IMR-90 (cell line): Measurements from ENCODE around the gene SPIN1. TPM values are rescaled to one million over a fixed set of nuclear protein-coding genes. Genes with fewer than 3 reads are reported as not detected.

Experiments
- ATAC-seq: fragments of 200-7000 bp; cut with Tn5 transposase; 2 replicates; pipeline ENCODE4 v1.9.1; 2020; ENCODE audit warnings: low read depth, mild to moderate bottlenecking, moderate library complexity
- BruUV-seq: library from RNA; stranded (reverse); fragments of 400-500 nt; replicated peaks from 2 replicates; lab custom pipeline; 2021; lab: Mats Ljungman, UMichigan
- CTCF ChIA-PET: fragments of 300-600 bp; formaldehyde crosslinking; extraction: SDS; loops from one replicate; lab custom pipeline; 2021; ENCODE audit warnings: antibody characterized with exemption; lab: Yijun Ruan, JAX
- POLR2A ChIA-PET: fragments of 300-600 bp; sonication (Branson Sonifier 250); formaldehyde crosslinking; loops from one replicate; lab custom pipeline; 2022; ENCODE audit warnings: antibody characterized with exemption; ENCODE audit not compliant: unreplicated experiment; lab: Charles Lee
- DNase-seq: peaks from one replicate; pipeline ENCODE4 v3.0.0; 2013
- H2AFZ ChIP-seq: replicated peaks from 2 replicates; pipeline ENCODE3; 2013; ENCODE audit warnings: low read length, mild to moderate bottlenecking; ENCODE audit not compliant: poor library complexity
- H2AK5ac ChIP-seq: 2 replicates; pipeline ENCODE4 v1.6.1; 2013; ENCODE audit warnings: low read depth, low read length, inconsistent platforms
- H2AK9ac ChIP-seq: replicated peaks from 2 replicates; pipeline ENCODE3; 2013; ENCODE audit warnings: mild to moderate bottlenecking, low read depth, low read length, moderate library complexity; ENCODE audit not compliant: poor library complexity
- H2BK120ac ChIP-seq: 2 replicates; pipeline ENCODE4 v1.6.1; 2013; ENCODE audit warnings: low read depth, low read length, inconsistent platforms
- H2BK15ac ChIP-seq: 3 replicates; pipeline ENCODE4 v1.6.1; 2013; ENCODE audit warnings: low read depth, low read length, inconsistent platforms
- H2BK20ac ChIP-seq: 2 replicates; pipeline ENCODE4 v1.6.1; 2013; ENCODE audit warnings: low read depth, mild to moderate bottlenecking, inconsistent platforms, low read length, moderate library complexity
- H2BK5ac ChIP-seq: 2 replicates; pipeline ENCODE4 v1.6.1; 2013; ENCODE audit warnings: mild to moderate bottlenecking, low read depth, low read length, inconsistent platforms; ENCODE audit not compliant: poor library complexity, severe bottlenecking
- H3K14ac ChIP-seq: replicated peaks from 2 replicates; pipeline ENCODE4 v1.6.1; 2013; ENCODE audit warnings: low read depth, low read length, inconsistent platforms
- H3K18ac ChIP-seq: 2 replicates; pipeline ENCODE4 v1.6.1; 2013; ENCODE audit warnings: low read depth, low read length, control low read depth
- H3K23ac ChIP-seq: 2 replicates; pipeline ENCODE4 v1.6.1; 2013; ENCODE audit warnings: low read depth, low read length, inconsistent platforms
- H3K27ac ChIP-seq: 2 replicates; pipeline ENCODE4 v1.5.1; 2013; ENCODE audit warnings: mild to moderate bottlenecking, control low read depth, low read length; ENCODE audit not compliant: insufficient read depth
- H3K27me3 ChIP-seq: 2 replicates; pipeline ENCODE4 v1.6.1; 2013; ENCODE audit warnings: low read length; ENCODE audit not compliant: control insufficient read depth, insufficient read depth
- H3K36me3 ChIP-seq: 2 replicates; pipeline ENCODE4 v1.6.1; 2013; ENCODE audit warnings: low read length, mixed read lengths; ENCODE audit not compliant: control insufficient read depth, insufficient read depth
- H3K4ac ChIP-seq: 2 replicates; pipeline ENCODE4 v1.6.1; 2013; ENCODE audit warnings: low read depth, low read length, inconsistent platforms
- H3K4me1 ChIP-seq: 2 replicates; pipeline ENCODE4 v1.6.1; 2013; ENCODE audit warnings: low read length, mixed read lengths; ENCODE audit not compliant: control insufficient read depth, insufficient read depth
- H3K4me2 ChIP-seq: 2 replicates; pipeline ENCODE4 v1.6.1; 2013; ENCODE audit warnings: low read depth, mild to moderate bottlenecking, control low read depth, low read length, moderate library complexity
- H3K4me3 ChIP-seq: 2 replicates; pipeline ENCODE4 v1.5.1; 2013; ENCODE audit warnings: low read depth, mild to moderate bottlenecking, control low read depth, low read length, moderate library complexity; ENCODE audit not compliant: insufficient read depth
- H3K56ac ChIP-seq: 2 replicates; pipeline ENCODE4 v1.6.1; 2013; ENCODE audit warnings: low read length, inconsistent platforms; ENCODE audit not compliant: insufficient read depth; ENCODE audit errors: extremely low read depth
- H3K79me1 ChIP-seq, 2 experiments: 2 replicates each; pipeline ENCODE4 v1.6.1; 2013; ENCODE audit warnings: low read length in 2 of 2, inconsistent platforms in 1 of 2, low read depth in 1 of 2
- H3K9ac ChIP-seq: 2 replicates; pipeline ENCODE4 v1.6.1; 2013; ENCODE audit warnings: low read depth, low read length, control low read depth
- H3K9me1 ChIP-seq: 2 replicates; pipeline ENCODE4 v1.6.1; 2013; ENCODE audit warnings: low read length, inconsistent platforms; ENCODE audit not compliant: insufficient read depth
- H3K9me3 ChIP-seq: 2 replicates; pipeline ENCODE4 v1.6.1; 2013; ENCODE audit warnings: low read length; ENCODE audit not compliant: control insufficient read depth, insufficient read depth
- H4K20me1 ChIP-seq: 2 replicates; pipeline ENCODE4 v1.6.1; 2013; ENCODE audit warnings: low read length, inconsistent platforms; ENCODE audit not compliant: insufficient read depth
- H4K5ac ChIP-seq: 2 replicates; pipeline ENCODE4 v1.6.1; 2013; ENCODE audit warnings: mild to moderate bottlenecking, low read depth, low read length, control low read depth
- H4K8ac ChIP-seq, 2 experiments: 2 replicates each; pipeline ENCODE4 v1.6.1; 2013; ENCODE audit warnings: low read depth in 2 of 2, low read length in 2 of 2, control low read depth in 1 of 2, inconsistent platforms in 1 of 2
- H4K91ac ChIP-seq: 2 replicates; pipeline ENCODE4 v1.6.1; 2013; ENCODE audit warnings: low read depth, low read length, inconsistent platforms; ENCODE audit not compliant: insufficient read depth
- BHLHE40 ChIP-seq: fragments of 150-350 bp; IDR thresholded peaks from 2 replicates; pipeline ENCODE4 v1.6.1; 2016; ENCODE audit warnings: mild to moderate bottlenecking, low read depth, low read length
- CEBPB ChIP-seq: IDR thresholded peaks from 2 replicates; pipeline ENCODE4 v1.6.1; 2012; ENCODE audit warnings: low read depth, low read length, improper control_type of control experiment
- CHD1 ChIP-seq: IDR thresholded peaks from 2 replicates; pipeline ENCODE4 v1.6.1; 2012; ENCODE audit warnings: low read depth, low read length, improper control_type of control experiment
- FOS ChIP-seq: fragments of 150-350 bp; IDR thresholded peaks from 2 replicates; pipeline ENCODE4 v1.6.1; 2016; ENCODE audit warnings: low read depth, low read length
- MAFK ChIP-seq: IDR thresholded peaks from 2 replicates; pipeline ENCODE4 v1.6.1; 2012; ENCODE audit warnings: low read depth, low read length, improper control_type of control experiment
- MAZ ChIP-seq: IDR thresholded peaks from 2 replicates; pipeline ENCODE4 v1.6.1; 2012; ENCODE audit warnings: low read depth, mild to moderate bottlenecking, low read length, improper control_type of control experiment, moderate library complexity, borderline replicate concordance
- MXI1 ChIP-seq: IDR thresholded peaks from 2 replicates; pipeline ENCODE4 v1.6.1; 2012; ENCODE audit warnings: low read depth, mild to moderate bottlenecking, low read length, moderate library complexity, borderline replicate concordance
- NFE2L2 ChIP-seq: fragments of 150-350 bp; IDR thresholded peaks from 2 replicates; pipeline ENCODE4 v1.6.1; 2016; ENCODE audit warnings: low read depth, mild to moderate bottlenecking, low read length
- POLR2A ChIP-seq: IDR thresholded peaks from 2 replicates; pipeline ENCODE4 v1.6.1; 2012; ENCODE audit warnings: mild to moderate bottlenecking, low read depth, low read length
- RAD21 ChIP-seq: IDR thresholded peaks from 2 replicates; pipeline ENCODE4 v1.6.1; 2012; ENCODE audit warnings: low read length, improper control_type of control experiment
- RCOR1 ChIP-seq: IDR thresholded peaks from 2 replicates; pipeline ENCODE4 v1.6.1; 2012; ENCODE audit warnings: mild to moderate bottlenecking, low read length, improper control_type of control experiment; ENCODE audit not compliant: insufficient replicate concordance
- RFX5 ChIP-seq: IDR thresholded peaks from 2 replicates; pipeline ENCODE4 v1.8.0; 2012; ENCODE audit warnings: low read depth, mild to moderate bottlenecking, low read length, moderate library complexity
- SMC3 ChIP-seq: fragments of 150-350 bp; IDR thresholded peaks from 2 replicates; pipeline ENCODE4 v1.6.1; 2016; ENCODE audit warnings: low read depth, mild to moderate bottlenecking, antibody characterized with exemption, low read length, moderate library complexity
- WGBS, 2 experiments: methylation state at CpG; one replicate each; pipeline versions ENCODE4 v1.1.5 to v1.1.7; 2013; ENCODE audit warnings: missing lambda C conversion rate in 2 of 2; ENCODE audit not compliant: insufficient read length in 1 of 2; ENCODE audit errors: extremely low coverage in 2 of 2; 5-methylcytosine and 5-hydroxymethylcytosine counted together
- dilution Hi-C: fragments of 300-500 bp; cut with HindIII; formaldehyde crosslinking; loops from one replicate; pipeline ENCODE4 v1.14.3; 2018; ENCODE audit warnings: low sequenced_read_pairs; ENCODE audit not compliant: unreplicated experiment
- in situ Hi-C: fragments of 300-500 bp; cut with MboI; formaldehyde crosslinking; loops from 3 replicates; pipeline ENCODE4 v1.14.3; 2019; ENCODE audit warnings: low sequenced_read_pairs, inconsistent platforms, mixed read lengths
- intact Hi-C: fragments of 100-400 bp; cut with micrococcal nuclease; formaldehyde crosslinking; loops from 2 replicates; pipeline ENCODE4 v1.10.0; 2022
- polyA plus RNA-seq, 3 experiments: library from polyadenylated mRNA; depleted of rRNA; stranded (reverse); fragments of >200 nt; gene quantifications; 2 replicates each; pipeline ENCODE4 v1.2.3, GENCODE V29; 2012; ENCODE audit warnings: low replicate concordance in 1 of 3
- total RNA-seq: library from RNA; depleted of rRNA; stranded (reverse); fragments of >200 nt; gene quantifications from 2 replicates; pipeline ENCODE4 v1.2.3, GENCODE V29; 2012
- TF ChIP-seq, protein P1 (sequence below): fragments of 150-350 bp; IDR thresholded peaks from 2 replicates; pipeline ENCODE4 v1.6.1; 2017; ENCODE audit warnings: mild to moderate bottlenecking, antibody characterized with exemption, low read length, low read depth
- TF ChIP-seq, protein P2 (sequence below): fragments of 150-350 bp; IDR thresholded peaks from 2 replicates; pipeline ENCODE4 v1.6.1; 2016; ENCODE audit warnings: low read depth, mild to moderate bottlenecking, low read length, moderate library complexity, borderline replicate concordance
- TF ChIP-seq, protein P3 (sequence below): conservative IDR thresholded peaks from 2 replicates; pipeline ENCODE4 v1.5.1; 2012; ENCODE audit warnings: mild to moderate bottlenecking, low read depth, low read length, improper control_type of control experiment

SPIN1 gene
- total and polyA plus RNA-seq, 2 of the 4 experiments (the other 2 are of a cell fraction) = 63.3 to 141 TPM

DNA sequence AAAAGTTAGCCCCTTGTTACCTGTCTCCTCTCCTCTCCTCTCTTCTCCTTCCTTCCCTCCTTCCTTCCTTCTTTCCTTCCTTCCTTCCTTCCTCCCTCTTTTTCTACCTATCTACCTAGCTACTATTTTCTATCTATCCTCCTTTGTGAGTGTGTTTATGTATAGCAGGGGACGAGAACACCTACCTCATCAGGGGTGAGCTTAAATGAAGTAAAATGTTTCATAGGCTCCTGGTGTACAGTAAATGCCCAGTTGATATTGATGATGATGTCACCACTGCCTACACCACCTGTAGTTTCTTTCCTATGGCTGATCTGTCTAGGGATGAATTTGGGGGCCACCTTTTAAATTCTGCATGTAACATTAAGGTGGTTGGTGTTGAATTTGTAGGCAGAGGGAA, 4.3 kb downstream of the SPIN1 start:
- peak overlapping the region; percentile 17; the same call in 1 of the 2 replicates for H3K27ac ChIP-seq
- peak overlapping the region; percentile 58 for H2BK120ac ChIP-seq
- peak overlapping the region; percentile 66 for H2BK5ac ChIP-seq
- H3K4me3 ChIP-seq = no peak overlapping the region
- peak overlapping the region; percentile 74 for H4K91ac ChIP-seq
- peak overlapping the region; percentile 49; the same call in 1 of the 2 replicates for H2AK5ac ChIP-seq
- dilution Hi-C loops (no loop called here), in situ Hi-C loops (loop anchor here (10.0 kb wide), 1 partner anchor 182 kb away; no protein-coding TSS in a partner anchor), intact Hi-C loops (no loop called here)
- H3K4ac ChIP-seq = peak overlapping the region; percentile 70
- H3K9me3 ChIP-seq = no peaks in the 10 kb centered on the region
- no peaks in the 10 kb centered on the region for H3K27me3 ChIP-seq
- no CpG with 5 or more reads among the region's 1 CpG for WGBS, 2 experiments
- ChIA-PET POLR2A (no interaction called here), CTCF (interaction anchor here (0.6 kb wide), 1 partner anchor 62 kb away, joined by 3 read pairs; no protein-coding TSS in a partner anchor)
- H3K79me1 ChIP-seq = peaks cover 10 to 44% of the 10 kb centered on the region in 2 experiments
- peak overlapping the region; percentile 49; the same call in 1 of the 2 replicates for H4K5ac ChIP-seq
- peak overlapping the region; percentile 5 to 41; a peak in 1 of 4 replicates for H4K8ac ChIP-seq
- peaks cover 21% of the 10 kb centered on the region; the same call in 1 of the 2 replicates for H4K20me1 ChIP-seq
- peak overlapping the region; percentile 71 for H2BK20ac ChIP-seq
- TF ChIP-seq RFX5 (no peak), MAFK (no peak), SMC3 (no peak), BHLHE40 (no peak), POLR2A (no peak), RCOR1 (no peak), CHD1 (no peak), NFE2L2 (no peak), CEBPB (no peak), RAD21 (no peak), FOS (no peak), MAZ (no peak), MXI1 (no peak)
- TF ChIP-seq, protein P1, sequence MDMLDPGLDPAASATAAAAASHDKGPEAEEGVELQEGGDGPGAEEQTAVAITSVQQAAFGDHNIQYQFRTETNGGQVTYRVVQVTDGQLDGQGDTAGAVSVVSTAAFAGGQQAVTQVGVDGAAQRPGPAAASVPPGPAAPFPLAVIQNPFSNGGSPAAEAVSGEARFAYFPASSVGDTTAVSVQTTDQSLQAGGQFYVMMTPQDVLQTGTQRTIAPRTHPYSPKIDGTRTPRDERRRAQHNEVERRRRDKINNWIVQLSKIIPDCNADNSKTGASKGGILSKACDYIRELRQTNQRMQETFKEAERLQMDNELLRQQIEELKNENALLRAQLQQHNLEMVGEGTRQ = no peak
- TF ChIP-seq, protein P2, sequence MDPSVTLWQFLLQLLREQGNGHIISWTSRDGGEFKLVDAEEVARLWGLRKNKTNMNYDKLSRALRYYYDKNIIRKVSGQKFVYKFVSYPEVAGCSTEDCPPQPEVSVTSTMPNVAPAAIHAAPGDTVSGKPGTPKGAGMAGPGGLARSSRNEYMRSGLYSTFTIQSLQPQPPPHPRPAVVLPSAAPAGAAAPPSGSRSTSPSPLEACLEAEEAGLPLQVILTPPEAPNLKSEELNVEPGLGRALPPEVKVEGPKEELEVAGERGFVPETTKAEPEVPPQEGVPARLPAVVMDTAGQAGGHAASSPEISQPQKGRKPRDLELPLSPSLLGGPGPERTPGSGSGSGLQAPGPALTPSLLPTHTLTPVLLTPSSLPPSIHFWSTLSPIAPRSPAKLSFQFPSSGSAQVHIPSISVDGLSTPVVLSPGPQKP = no peak
- TF ChIP-seq, protein P3, sequence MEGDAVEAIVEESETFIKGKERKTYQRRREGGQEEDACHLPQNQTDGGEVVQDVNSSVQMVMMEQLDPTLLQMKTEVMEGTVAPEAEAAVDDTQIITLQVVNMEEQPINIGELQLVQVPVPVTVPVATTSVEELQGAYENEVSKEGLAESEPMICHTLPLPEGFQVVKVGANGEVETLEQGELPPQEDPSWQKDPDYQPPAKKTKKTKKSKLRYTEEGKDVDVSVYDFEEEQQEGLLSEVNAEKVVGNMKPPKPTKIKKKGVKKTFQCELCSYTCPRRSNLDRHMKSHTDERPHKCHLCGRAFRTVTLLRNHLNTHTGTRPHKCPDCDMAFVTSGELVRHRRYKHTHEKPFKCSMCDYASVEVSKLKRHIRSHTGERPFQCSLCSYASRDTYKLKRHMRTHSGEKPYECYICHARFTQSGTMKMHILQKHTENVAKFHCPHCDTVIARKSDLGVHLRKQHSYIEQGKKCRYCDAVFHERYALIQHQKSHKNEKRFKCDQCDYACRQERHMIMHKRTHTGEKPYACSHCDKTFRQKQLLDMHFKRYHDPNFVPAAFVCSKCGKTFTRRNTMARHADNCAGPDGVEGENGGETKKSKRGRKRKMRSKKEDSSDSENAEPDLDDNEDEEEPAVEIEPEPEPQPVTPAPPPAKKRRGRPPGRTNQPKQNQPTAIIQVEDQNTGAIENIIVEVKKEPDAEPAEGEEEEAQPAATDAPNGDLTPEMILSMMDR = no peak
- no TSS peak for BruUV-seq
- 0 out of 2 replicates have a peak overlapping the region, but pooled peaks have one; percentile 14 for H3K9ac ChIP-seq
- no peak for ATAC-seq
- peak overlapping the region; percentile 33 for H3K4me2 ChIP-seq
- H3K23ac ChIP-seq = peak overlapping the region; percentile 90
- peaks cover 21% of the 10 kb centered on the region for H3K4me1 ChIP-seq
- H2AFZ ChIP-seq = no peak overlapping the region
- H3K14ac ChIP-seq = peak overlapping the region; percentile 50; the same call in 1 of the 2 replicates
- H2AK9ac ChIP-seq = no peak overlapping the region
- no peak for DNase-seq
- H3K9me1 ChIP-seq = peaks cover 12% of the 10 kb centered on the region
- H2BK15ac ChIP-seq = peak overlapping the region; percentile 77; the same call in 2 of the 3 replicates
- H3K18ac ChIP-seq = peak overlapping the region; percentile 9; the same call in 1 of the 2 replicates
- H3K56ac ChIP-seq = no peak overlapping the region
- H3K36me3 ChIP-seq = no peaks in the 10 kb centered on the region
